HG03575 (cell line): ENCODE measurements around the gene KAZALD1.

ENCODE experiments used
- ATAC-seq: cut with Tn5 transposase; IDR thresholded peaks from one replicate; pipeline ENCODE4 v1.9.1; 2021; ENCODE audit not compliant: unreplicated experiment, insufficient number of reproducible peaks, low FRiP score; ENCODE audit errors: extremely low read depth

The KAZALD1 gene

GRCh38 chr10:101044117-101044516 lies 17.7 kb upstream of the KAZALD1 start:
- no peak for ATAC-seq

GRCh38 chr10:101046332-101047238 lies 15.2 kb upstream of the KAZALD1 start:
- no peak for ATAC-seq

DNA sequence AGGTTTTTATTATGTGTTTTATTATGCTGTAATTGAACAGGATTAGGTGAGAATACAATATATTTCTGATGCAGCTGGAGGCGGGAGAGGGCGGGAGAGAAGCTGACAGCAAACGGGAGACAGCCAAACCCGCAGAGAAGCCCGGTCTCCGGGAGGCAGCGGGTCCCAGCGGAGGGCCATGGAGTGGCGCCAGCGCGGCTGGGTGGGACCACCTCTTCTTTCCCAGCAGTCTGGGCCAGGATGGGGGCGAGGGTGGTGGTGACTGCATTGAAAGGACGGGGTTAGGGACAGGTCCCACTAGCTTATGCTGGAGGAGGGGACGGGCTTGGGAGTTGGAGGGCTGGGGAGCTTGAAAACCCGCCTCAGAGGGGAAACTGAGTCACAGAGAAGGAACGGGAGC lies 14.5 kb upstream of the KAZALD1 start:
- no peak for ATAC-seq

DNA sequence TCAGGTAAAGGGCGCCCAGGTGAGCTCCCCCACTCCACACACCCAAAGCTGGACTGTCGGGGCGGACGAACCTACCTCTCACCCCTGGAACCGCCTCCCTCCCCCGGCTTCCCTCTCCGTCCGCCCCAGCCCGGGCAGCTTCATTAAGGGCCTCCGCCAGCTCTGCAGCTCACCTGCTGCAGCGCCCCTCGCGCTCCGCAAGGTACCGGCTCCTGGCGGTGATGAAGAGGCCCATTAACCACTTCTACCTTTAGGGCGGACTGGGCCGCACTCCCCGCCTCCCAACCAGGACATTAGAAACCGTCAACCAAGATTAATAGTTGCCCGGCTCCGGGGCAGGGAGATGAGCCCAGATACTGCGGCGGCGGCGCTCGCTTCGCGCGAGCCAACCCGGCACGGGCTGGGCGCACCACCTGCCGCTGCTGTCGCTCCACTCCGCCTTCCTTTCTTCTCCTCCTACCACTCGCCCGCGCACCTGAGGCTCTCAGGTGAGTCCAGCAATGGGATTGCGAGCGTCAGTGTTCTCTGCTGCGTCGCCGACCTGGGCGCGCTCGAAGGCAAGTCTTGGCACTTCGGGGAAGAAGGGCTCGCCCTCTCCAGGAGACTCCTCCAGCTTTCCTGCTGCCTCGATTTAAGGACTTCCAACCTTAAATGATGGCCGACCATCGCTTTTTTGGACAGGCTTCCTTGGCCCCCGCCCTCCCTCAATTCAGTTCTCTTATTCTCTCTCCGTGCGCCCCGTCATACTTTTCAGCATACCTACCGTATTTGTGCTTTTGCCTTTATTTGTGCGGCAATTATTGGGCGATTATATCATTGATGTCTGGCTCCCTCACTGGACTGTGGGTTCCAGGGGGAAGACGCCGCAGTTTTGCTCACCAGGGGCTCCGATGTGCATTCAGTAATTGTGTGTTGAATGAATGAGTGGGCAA lies 13.6 kb upstream of the KAZALD1 start:
- no peak for ATAC-seq

DNA sequence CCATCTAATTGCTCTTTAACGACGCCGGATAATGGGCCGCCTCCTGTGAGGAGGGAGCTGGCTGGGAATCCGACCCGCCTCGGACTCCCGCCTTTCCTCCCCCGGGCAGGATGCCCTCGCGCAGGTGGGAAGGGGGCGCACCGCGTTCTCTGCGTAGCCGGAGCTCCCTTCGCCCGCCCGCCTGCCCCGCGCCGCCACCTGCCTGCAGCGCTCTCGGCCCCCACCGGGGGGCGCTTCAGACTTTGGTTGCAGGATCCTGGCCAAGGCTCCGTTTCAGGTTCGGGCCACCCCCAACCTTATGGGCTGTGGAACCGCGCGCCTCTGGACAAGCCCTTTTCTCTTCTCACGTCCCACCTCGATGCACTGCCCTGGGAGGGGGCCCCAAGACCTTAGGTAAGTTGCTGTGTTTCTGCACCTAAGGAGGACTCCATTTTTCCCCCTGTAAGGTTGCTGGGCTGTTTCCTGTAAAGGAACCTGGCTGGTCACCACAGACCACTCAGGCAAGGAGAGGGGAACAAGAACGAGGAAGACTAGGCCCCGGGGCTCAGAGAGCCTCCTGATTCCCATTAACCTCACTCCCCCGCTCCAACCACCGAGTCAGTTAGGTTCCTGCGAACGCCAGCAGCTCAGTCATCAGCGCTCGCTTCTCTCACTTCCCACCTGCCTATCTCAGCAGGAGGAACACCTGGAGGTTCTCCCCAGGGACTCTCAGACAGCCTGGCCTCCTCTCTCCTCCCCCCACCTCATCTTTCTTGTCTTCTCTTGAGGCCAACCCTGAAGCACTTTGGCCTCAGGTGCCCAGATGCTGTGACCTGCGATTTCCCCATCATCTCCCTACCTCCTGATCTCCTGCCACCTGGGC lies 11.3 kb upstream of the KAZALD1 start:
- ATAC-seq: no peak

DNA sequence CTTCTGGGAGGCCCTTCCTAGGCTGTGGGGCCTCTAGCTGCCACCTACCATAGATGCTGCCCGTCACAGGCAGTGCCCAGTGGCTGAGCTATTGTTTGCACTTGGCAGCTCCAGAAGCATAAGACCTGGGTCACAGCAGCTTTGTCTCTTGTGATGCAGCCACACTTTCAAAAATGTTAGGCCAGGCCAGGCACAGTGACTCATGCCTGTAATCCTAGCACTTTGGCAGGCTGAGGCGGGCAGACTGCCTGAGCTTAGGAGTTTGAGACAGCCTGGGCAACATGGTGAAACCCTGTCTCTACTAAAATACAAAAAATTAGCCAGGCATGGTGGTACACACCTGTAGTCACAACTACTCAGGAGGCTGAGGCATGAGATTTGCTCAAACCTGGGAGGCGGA lies 9.5 kb upstream of the KAZALD1 start:
- no peak for ATAC-seq

GRCh38 chr10:101053516-101053915 lies 8.3 kb upstream of the KAZALD1 start:
- ATAC-seq: no peak

DNA sequence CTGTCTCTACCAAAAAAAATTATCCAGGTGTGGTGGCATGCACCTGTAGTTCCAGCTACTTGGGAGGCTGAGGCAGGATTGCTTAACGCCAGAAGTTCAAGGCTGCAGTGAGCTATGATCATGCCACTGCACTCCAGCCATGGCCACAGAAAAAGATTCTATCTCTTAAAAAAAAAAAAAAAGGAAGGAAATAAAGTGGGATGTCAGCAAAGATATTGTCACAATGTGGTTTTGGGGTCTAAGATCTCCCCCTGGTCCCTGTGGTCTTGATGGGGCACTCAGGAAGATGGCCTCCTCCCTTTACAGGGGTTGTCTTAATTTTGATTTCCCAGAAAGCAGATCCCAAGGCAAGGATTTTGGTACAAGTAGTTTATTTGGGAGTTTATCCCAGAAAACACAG lies 7.4 kb upstream of the KAZALD1 start:
- ATAC-seq: no peak

GRCh38 chr10:101054876-101055275 lies 6.9 kb upstream of the KAZALD1 start:
- ATAC-seq: no peak

- no peak for ATAC-seq
These were observed 6.4 kb upstream of the KAZALD1 start for GRCh38 chr10:101055411-101055810.

GRCh38 chr10:101056365-101057151 lies 5.2 kb upstream of the KAZALD1 start:
- no peak for ATAC-seq

- no peak for ATAC-seq
These were observed 1.5 kb upstream of the KAZALD1 start for GRCh38 chr10:101060036-101060950.

- ATAC-seq: no peak
These were observed 702 bp upstream of the KAZALD1 start for GRCh38 chr10:101060951-101061623.

DNA sequence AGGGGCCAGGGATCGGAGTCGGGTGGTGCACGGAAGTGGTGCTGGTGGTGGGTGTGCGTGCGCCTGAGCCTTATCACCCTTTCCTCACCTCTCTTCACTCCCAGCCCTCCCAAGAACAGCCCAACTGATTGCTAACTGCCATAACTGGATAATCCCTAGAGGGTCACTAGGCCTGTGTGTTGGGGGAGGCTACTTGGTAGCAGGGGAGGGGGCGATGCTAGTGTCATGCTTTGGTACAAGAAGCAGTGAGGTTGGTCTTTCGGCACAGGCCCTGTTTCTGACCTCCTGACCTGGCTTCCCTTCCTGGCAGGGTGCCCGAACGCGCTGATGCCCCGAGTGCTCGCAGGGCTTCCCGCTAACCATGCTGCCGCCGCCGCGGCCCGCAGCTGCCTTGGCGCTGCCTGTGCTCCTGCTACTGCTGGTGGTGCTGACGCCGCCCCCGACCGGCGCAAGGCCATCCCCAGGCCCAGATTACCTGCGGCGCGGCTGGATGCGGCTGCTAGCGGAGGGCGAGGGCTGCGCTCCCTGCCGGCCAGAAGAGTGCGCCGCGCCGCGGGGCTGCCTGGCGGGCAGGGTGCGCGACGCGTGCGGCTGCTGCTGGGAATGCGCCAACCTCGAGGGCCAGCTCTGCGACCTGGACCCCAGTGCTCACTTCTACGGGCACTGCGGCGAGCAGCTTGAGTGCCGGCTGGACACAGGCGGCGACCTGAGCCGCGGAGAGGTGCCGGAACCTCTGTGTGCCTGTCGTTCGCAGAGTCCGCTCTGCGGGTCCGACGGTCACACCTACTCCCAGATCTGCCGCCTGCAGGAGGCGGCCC lies 652 bp downstream of the KAZALD1 start:
- no peak for ATAC-seq

DNA sequence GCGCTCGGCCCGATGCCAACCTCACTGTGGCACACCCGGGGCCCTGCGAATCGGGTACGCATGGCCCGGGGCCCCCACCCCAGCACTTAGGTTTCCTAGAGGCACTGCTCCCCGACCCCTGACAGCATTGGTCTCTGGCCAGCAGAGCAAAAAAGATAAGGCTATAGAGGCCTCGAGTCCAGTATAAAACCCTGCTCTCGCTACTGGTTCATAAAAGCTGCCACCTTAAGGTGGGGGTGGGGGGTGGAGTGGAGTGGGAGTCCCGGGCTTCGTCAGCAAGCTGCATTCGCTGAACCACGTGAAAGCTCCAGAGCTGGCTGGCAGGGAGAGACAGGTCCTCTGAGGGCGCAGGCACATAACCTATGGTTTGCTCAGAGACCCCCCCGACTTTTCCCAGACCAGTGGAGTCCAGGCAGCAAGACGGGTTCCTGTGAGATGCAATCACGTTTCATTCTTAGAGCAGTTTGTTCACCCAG lies 1.3 kb downstream of the KAZALD1 start:
- no peak for ATAC-seq
